Neutrophil (primary cell): ENCODE measurements around the gene KCNK15.
A peak's percentile ranks its signal among the peaks of the same experiment; 100 is the strongest.

Source experiments
- H3K27ac ChIP-seq: fragments of 200-600 bp; sonication (generic); 2 replicates; pipeline ENCODE4 v1.5.1; 2016; ENCODE audit warnings: mild to moderate bottlenecking, moderate library complexity
- H3K27me3 ChIP-seq: fragments of 200-600 bp; sonication (generic); 2 replicates; pipeline ENCODE4 v1.6.0; 2016; ENCODE audit warnings: mild to moderate bottlenecking
- H3K36me3 ChIP-seq: fragments of 200-600 bp; sonication (generic); 2 replicates; pipeline ENCODE4 v1.5.1; 2017
- H3K4me1 ChIP-seq, 2 experiments: fragments of 200-600 bp in 1 of 2; sonication (generic) in 1 of 2; 1 replicate in 1 of 2; 2 replicates in 1 of 2; pipeline versions ENCODE4 v1.5.1 to v1.6.1; 2013 to 2016; ENCODE audit warnings: low read depth in 1 of 2, low read length in 1 of 2, mild to moderate bottlenecking in 1 of 2, moderate library complexity in 1 of 2; ENCODE audit not compliant: control insufficient read depth in 1 of 2, insufficient read depth in 1 of 2
- H3K4me3 ChIP-seq, 2 experiments: fragments of 200-600 bp in 1 of 2; sonication (generic) in 1 of 2; 1 replicate in 1 of 2; 2 replicates in 1 of 2; pipeline ENCODE4 v1.5.1; 2013 to 2016; ENCODE audit warnings: low read depth in 1 of 2, low read length in 1 of 2, mild to moderate bottlenecking in 1 of 2, moderate library complexity in 1 of 2
- H3K9me3 ChIP-seq: fragments of 200-600 bp; sonication (generic); 2 replicates; pipeline ENCODE4 v1.5.1; 2016
- CTCF ChIP-seq: fragments of 200-600 bp; sonication (generic); IDR thresholded peaks from 2 replicates; pipeline ENCODE4 v1.5.1; 2016; ENCODE audit warnings: antibody characterized with exemption

Gene KCNK15

GRCh38 chr20:44732327-44732726 lies 13.3 kb upstream of the KCNK15 start:
- Histone ChIP-seq H3K27me3 (no peaks in the 10 kb centered on the region), H3K27ac (no peak overlapping the region), H3K4me3 (no peak overlapping the region), H3K36me3 (no peaks in the 10 kb centered on the region), H3K4me1 (peaks cover 0 to 4% of the 10 kb centered on the region in 2 experiments), H3K9me3 (no peaks in the 10 kb centered on the region)
- TF ChIP-seq CTCF: no peak

GRCh38 chr20:44733341-44734069 lies 12.2 kb upstream of the KCNK15 start:
- no peak overlapping the region for H3K4me3 ChIP-seq
- H3K27ac ChIP-seq: no peak overlapping the region
- H3K4me1 ChIP-seq: peaks cover 0 to 4% of the 10 kb centered on the region in 2 experiments
- TF ChIP-seq CTCF: no peak
- H3K36me3 ChIP-seq: no peaks in the 10 kb centered on the region
- no peaks in the 10 kb centered on the region for H3K9me3 ChIP-seq
- no peaks in the 10 kb centered on the region for H3K27me3 ChIP-seq

GRCh38 chr20:44734938-44735337 lies 10.7 kb upstream of the KCNK15 start:
- no peaks in the 10 kb centered on the region for H3K36me3 ChIP-seq
- no peaks in the 10 kb centered on the region for H3K27me3 ChIP-seq
- no peak overlapping the region for H3K27ac ChIP-seq
- peaks cover 0 to 4% of the 10 kb centered on the region in 2 experiments for H3K4me1 ChIP-seq
- no peak overlapping the region for H3K4me3 ChIP-seq
- H3K9me3 ChIP-seq: no peaks in the 10 kb centered on the region
- no peak for TF ChIP-seq CTCF

- TF ChIP-seq CTCF: no peak
- Histone ChIP-seq H3K4me3 (peak overlapping the region in 1 of 2 experiments; percentile 35), H3K27me3 (no peaks in the 10 kb centered on the region)
These were observed 9.9 kb upstream of the KCNK15 start for GRCh38 chr20:44735816-44736169.

GRCh38 chr20:44736170-44737021 lies 9.3 kb upstream of the KCNK15 start:
- Histone ChIP-seq H3K4me3 (peak overlapping the region in 1 of 2 experiments; percentile 35), H3K9me3 (no peaks in the 10 kb centered on the region), H3K27me3 (peaks cover 6% of the 10 kb centered on the region), H3K4me1 (peaks cover 0 to 4% of the 10 kb centered on the region in 2 experiments), H3K27ac (no peak overlapping the region), H3K36me3 (no peaks in the 10 kb centered on the region)
- no peak for TF ChIP-seq CTCF

More at GRCh38 chr20:44735816-44736169, 9.9 kb upstream of the KCNK15 start:
- no peak overlapping the region for H3K27ac ChIP-seq
- H3K4me1 ChIP-seq: peaks cover 0 to 4% of the 10 kb centered on the region in 2 experiments
- H3K36me3 ChIP-seq: no peaks in the 10 kb centered on the region
- H3K9me3 ChIP-seq: no peaks in the 10 kb centered on the region
